Spinal cord (tissue), 10 donors: ENCODE measurements around the gene CROCC2. TPM values are rescaled to one million over a fixed set of nuclear protein-coding genes. Genes with fewer than 3 reads are reported as not detected.
A peak's percentile ranks its signal among the peaks of the same experiment; 100 is the strongest.

Source experiments
- DNase-seq, 6 donors: peaks; one replicate each; pipeline versions ENCODE4 v3.0.0 to v3.0.0-alpha.2; 2013 to 2015; ENCODE audit warnings: low spot score in 6 of 6, low read depth in 4 of 6
- H3K27ac ChIP-seq: one replicate; pipeline ENCODE4 v1.5.1; 2013; ENCODE audit warnings: low read depth, low read length, control low read depth
- H3K27me3 ChIP-seq: one replicate; pipeline ENCODE4 v1.6.1; 2013; ENCODE audit warnings: low read length; ENCODE audit not compliant: control insufficient read depth, insufficient read depth
- H3K36me3 ChIP-seq: one replicate; pipeline ENCODE4 v1.6.1; 2013; ENCODE audit warnings: low read length; ENCODE audit not compliant: control insufficient read depth, insufficient read depth
- H3K4me1 ChIP-seq: one replicate; pipeline ENCODE4 v1.6.1; 2013; ENCODE audit warnings: low read length; ENCODE audit not compliant: control insufficient read depth, insufficient read depth
- H3K4me3 ChIP-seq: one replicate; pipeline ENCODE4 v1.5.1; 2013; ENCODE audit warnings: low read depth, low read length, control low read depth
- H3K9me3 ChIP-seq: one replicate; pipeline ENCODE4 v1.6.1; 2013; ENCODE audit warnings: low read length; ENCODE audit not compliant: control insufficient read depth, insufficient read depth
- WGBS: methylation state at CpG from one replicate; pipeline ENCODE4 v1.1.5; 2013; ENCODE audit warnings: missing lambda C conversion rate; ENCODE audit not compliant: insufficient coverage; 5-methylcytosine and 5-hydroxymethylcytosine counted together
- polyA plus RNA-seq, 2 donors: library from polyadenylated mRNA; unstranded; fragments of 120-200 nt; gene quantifications; one replicate each; pipeline ENCODE4 v1.2.1, GENCODE V29; 2013; ENCODE audit not compliant: insufficient read length in 2 of 2
- total RNA-seq, 2 donors: library from RNA; depleted of rRNA in 1 of 2; stranded (reverse); fragments of 120-200 nt in 1 of 2; fragments of >200 nt in 1 of 2; gene quantifications; one replicate each; pipeline versions ENCODE4 v1.2.3 to v1.2.4, GENCODE V29; 2013 to 2014
- donor health status: healthy.

The CROCC2 gene
- total and polyA plus RNA-seq, 4 donors: 0.30 to 4.4 (median 3.0) TPM

DNA sequence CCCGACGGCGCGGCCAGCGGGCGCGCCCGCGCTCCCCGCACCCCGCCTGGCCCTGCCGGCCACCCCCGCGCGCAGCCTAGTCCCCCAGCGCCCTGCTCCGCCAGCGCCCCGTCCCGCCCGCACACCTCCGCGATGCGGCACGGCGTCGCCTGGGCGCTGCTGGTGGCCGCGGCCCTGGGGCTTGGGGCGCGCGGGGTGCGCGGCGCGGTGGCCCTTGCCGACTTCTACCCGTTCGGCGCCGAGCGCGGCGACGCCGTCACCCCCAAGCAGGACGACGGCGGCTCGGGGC, 92.5 kb downstream of the CROCC2 start:
- WGBS: under 1% methylated on average over 51 of the region's 51 CpGs
- no peaks in the 10 kb centered on the region for H3K36me3 ChIP-seq
- no peaks in the 10 kb centered on the region for H3K9me3 ChIP-seq
- H3K4me1 ChIP-seq: peaks cover 49% of the 10 kb centered on the region
- peaks cover 33% of the 10 kb centered on the region for H3K27me3 ChIP-seq
- no peak overlapping the region for H3K27ac ChIP-seq
- DNase-seq: no peak
- H3K4me3 ChIP-seq: no peak overlapping the region

DNA sequence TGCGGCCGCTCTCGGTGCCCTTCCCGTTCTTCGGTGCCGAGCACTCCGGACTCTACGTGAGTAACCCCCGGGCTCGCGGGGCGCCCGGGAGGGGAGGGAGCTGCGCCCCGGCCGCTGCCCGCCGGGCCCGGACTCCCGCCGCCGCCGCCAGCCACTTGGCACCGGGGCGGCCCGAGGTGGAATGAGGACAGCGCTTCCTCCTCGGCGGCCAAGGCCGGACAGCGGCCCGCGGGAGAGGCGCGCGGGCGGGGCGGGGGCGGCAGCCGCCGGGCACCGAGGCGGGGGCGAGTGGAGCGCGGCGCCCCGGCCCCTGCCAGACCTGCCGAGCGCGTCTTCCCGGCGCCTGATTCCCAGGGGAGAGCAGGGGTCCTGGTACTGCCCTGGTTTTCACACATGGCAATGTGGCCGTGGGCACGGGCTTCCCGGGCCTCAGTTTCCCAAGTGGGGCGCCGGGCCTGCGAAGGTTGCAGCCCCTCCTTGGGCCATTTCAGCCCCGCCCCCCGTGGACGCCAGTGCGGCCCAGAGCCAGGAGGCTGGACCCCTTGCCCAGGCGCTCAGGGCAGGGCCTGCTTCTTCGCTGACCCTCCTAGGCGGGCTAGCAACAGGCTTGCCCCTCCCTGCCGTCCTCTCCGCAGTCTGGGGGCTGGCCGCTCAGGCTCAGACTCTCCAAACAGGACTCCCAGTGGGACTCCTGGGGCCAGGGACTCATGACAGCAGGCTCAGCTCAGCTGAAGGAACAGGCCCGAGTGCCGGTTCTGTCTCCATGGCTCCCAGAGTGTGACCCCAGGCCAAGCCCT, 93.1 kb downstream of the CROCC2 start:
- H3K36me3 ChIP-seq: no peaks in the 10 kb centered on the region
- 6% methylated on average over 71 of the region's 71 CpGs for WGBS
- peaks cover 44% of the 10 kb centered on the region for H3K4me1 ChIP-seq
- DNase-seq: no peak
- H3K27me3 ChIP-seq: peaks cover 33% of the 10 kb centered on the region
- no peak overlapping the region for H3K27ac ChIP-seq
- H3K4me3 ChIP-seq: peak overlapping the region; percentile 36
- H3K9me3 ChIP-seq: peaks cover 4% of the 10 kb centered on the region

DNA sequence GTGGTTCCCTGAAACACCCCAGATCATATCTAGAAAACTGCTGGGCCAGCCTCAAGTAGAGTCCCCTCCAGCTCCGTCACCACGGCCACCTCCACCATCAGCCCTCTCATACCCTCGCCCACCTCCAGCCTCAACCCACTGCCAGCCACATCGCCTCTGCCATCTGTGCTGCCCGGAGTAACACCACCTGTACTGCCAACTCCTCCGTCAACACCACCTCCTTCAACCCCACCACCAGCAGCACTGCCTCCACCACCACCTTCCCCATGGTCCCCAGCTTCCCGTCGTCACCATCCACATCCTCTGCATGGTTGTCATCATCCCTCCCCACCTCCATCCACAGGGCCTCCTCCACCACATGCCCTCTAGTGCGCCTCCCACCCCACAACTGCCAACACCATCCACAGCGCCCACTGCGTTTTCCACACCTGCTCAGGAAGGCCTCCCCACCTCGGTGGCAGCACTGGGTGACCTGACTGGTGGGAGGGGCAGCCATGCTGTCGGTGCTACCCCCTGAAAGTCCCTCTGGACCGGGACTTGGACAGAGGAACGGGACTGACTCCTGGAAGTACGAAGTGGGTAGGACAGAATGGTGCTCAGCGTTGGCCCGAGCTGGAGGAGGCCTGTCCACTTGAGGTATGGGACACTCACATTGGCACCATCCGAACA, 93.9 kb downstream of the CROCC2 start:
- WGBS: 89% methylated on average over 16 of the region's 19 CpGs
- Histone ChIP-seq H3K9me3 (peaks cover 4% of the 10 kb centered on the region), H3K36me3 (no peaks in the 10 kb centered on the region), H3K27ac (no peak overlapping the region), H3K4me1 (peaks cover 38% of the 10 kb centered on the region), H3K27me3 (peaks cover 33% of the 10 kb centered on the region), H3K4me3 (peak overlapping the region; percentile 36)
- DNase-seq: no peak

DNA sequence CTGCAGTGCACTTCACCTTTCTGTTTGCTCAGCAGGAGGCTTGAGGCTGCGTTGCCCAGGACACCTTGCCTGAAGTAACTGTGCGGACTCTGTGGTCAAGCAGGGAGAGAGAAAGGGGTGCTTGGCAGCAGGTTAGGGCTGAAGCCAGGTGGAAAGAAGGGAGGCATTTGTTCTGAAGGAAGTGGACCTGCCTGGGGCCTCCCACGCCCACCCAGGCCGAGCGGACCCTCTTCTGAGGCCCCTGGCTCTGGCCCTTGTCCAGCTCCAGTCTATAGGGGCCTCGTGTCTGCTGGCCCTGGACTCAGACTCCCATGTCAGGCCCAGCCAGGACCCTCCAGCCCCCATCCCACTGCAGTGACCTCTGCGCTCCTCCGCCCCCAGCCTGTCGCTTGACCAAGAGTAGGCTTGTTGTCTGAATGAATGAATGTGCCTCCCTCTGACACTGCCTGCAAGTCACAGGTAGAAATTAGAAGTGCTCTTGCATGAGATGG, 94.7 kb downstream of the CROCC2 start:
- Histone ChIP-seq H3K4me1 (peaks cover 30% of the 10 kb centered on the region), H3K4me3 (peak overlapping the region; percentile 1), H3K27me3 (peaks cover 33% of the 10 kb centered on the region), H3K27ac (no peak overlapping the region), H3K36me3 (no peaks in the 10 kb centered on the region), H3K9me3 (peaks cover 4% of the 10 kb centered on the region)
- 81% methylated on average over 6 of the region's 9 CpGs for WGBS
- DNase-seq: no peak

DNA sequence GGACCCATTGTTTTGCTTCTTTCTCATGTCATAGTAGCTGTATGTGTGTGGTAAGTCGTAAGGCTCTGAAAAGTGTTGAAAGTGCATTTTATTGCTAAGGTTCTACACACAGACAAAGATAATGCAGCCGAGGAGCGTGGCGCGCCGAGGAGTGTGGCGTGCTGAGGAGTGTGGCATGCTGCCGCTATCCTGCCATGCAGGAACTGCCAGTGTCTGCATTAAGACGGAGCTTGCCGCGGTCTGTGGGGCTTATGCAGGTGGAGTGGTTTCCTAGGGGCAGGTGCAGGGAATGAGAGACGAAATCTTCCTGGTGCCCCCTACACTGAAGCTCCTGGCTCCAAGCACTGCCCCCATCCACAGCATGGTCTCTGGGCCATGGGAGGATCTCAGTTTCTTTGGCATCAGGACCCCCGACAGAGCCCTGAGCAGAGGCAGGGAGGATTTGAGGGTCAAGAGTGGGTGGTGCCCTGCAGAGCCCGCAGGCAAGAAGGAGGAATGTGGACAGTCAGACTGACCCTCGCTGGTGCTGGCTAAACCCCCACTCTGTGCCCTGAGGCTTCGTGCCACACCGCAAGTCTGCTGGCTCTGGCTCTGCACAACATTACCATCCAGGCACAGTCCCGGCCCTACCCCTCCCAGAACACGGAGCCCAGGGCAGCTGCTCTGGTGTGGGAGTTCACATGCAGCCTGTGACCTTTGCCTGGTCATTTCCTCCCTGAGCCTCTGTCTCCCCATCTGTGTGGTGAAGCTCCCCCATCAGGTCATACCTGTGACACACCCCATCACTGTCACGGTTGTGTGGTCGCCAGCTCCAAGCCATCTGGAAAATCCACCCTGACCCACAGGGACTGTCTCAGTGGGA, 95.5 kb downstream of the CROCC2 start:
- Histone ChIP-seq H3K27ac (no peak overlapping the region), H3K4me3 (no peak overlapping the region), H3K4me1 (peaks cover 23% of the 10 kb centered on the region), H3K27me3 (peaks cover 31% of the 10 kb centered on the region), H3K9me3 (peaks cover 4% of the 10 kb centered on the region), H3K36me3 (no peaks in the 10 kb centered on the region)
- WGBS: 85% methylated on average over 17 of the region's 21 CpGs
- DNase-seq: no peak

DNA sequence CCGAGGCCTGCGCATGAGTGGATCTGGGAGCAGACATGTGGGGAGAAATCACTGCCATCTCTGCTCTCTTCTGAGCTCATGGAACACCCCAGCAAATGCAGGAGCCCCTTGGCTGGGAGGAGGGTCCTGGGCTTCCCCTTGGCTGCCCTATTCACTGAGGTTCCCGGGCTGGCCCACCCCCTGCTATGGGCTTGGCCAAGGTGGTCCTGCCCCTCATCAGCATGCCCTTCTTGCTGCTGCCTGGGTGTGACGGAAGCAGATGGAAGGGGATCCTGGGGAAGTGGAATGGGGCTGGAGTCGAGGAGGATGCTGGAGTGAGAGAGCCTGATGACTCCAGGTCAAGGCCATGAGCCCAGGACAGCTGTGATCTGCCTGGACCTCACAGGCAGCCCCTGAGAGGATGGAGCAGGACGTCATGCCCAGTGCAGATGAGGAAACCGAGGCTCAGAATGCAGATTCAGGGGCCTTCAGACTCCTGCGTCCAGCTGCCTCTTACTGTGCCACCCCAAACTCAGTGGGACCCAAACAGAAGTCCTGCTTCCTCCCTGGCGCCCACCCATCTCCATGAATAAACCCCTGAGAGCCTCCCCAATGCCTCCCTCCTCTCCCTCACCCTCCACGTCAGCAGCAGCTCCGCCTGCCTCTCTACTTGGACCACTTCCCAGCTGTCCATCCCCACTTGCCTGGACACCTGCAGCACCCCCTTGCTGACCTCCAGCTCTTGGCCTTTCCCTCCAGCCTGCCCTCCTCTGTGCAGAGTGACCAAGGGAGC, 96.3 kb downstream of the CROCC2 start:
- 79% methylated on average over 9 of the region's 11 CpGs for WGBS
- Histone ChIP-seq H3K27ac (no peak overlapping the region), H3K4me1 (peaks cover 15% of the 10 kb centered on the region), H3K27me3 (peaks cover 25% of the 10 kb centered on the region), H3K4me3 (no peak overlapping the region), H3K9me3 (peaks cover 4% of the 10 kb centered on the region), H3K36me3 (no peaks in the 10 kb centered on the region)
- DNase-seq: no peak

DNA sequence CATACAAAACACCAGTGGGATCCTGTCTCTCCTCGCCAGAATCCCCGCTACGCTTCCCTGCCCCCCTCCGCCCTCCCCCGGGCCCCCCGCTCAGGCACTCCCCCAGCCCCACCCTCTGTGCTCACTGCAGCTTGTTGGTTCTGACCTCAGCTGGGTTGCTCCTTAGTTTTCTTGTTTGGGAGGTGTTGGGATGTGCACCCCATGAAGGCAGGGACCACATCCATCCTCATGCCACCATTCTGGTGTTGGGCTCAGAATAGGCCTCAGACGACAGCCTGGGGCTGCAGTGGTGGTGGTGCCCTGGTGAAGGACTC, 96.9 kb downstream of the CROCC2 start:
- 89% methylated on average over 1 of the region's 7 CpGs for WGBS
- Histone ChIP-seq H3K4me3 (no peak overlapping the region), H3K4me1 (peaks cover 10% of the 10 kb centered on the region), H3K27me3 (peaks cover 20% of the 10 kb centered on the region), H3K9me3 (peaks cover 4% of the 10 kb centered on the region), H3K36me3 (no peaks in the 10 kb centered on the region), H3K27ac (no peak overlapping the region)
- DNase-seq: no peak

DNA sequence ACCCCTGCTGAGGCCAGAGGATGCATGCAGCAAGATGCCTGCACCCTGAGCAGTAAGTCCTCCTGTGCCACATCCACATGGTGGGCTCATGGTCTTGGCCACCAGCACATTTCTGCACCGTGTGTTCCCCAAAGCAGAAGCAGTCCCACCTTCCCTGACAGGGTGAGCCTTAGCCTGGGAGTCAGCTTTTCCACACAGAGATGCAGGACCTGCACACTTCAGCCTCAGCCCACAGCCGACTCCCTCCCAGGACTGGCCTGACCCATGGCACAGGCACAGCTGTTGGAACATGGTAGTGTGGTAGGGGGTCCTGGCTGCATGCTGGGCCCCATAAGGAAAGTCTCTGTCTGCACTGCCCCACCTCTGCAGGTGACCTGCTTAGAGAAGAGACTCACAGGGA, 97.2 kb downstream of the CROCC2 start:
- no peak for DNase-seq
- no peak overlapping the region for H3K27ac ChIP-seq
- H3K9me3 ChIP-seq: peaks cover 4% of the 10 kb centered on the region
- WGBS: 100% methylated on average over 1 of the region's 2 CpGs
- H3K4me1 ChIP-seq: peaks cover 6% of the 10 kb centered on the region
- H3K36me3 ChIP-seq: no peaks in the 10 kb centered on the region
- peaks cover 16% of the 10 kb centered on the region for H3K27me3 ChIP-seq
- no peak overlapping the region for H3K4me3 ChIP-seq
